OCI-LY3 (cell line): ENCODE results near the gene DLX3.

Experiments
- CTCF ChIP-seq: fragments of 200-600, 300-600 bp; sonication (generic); IDR thresholded peaks from 2 replicates; pipeline ENCODE4 v1.5.1; 2014; ENCODE audit warnings: antibody characterized with exemption, low read length, low read depth
- EZH2phosphoT487 ChIP-seq: fragments of 200-600 bp; shearing (Covaris generic); IDR thresholded peaks from 2 replicates; pipeline ENCODE4 v1.6.1; 2018; ENCODE audit warnings: antibody characterized with exemption, mixed run types, low read depth

DNA sequence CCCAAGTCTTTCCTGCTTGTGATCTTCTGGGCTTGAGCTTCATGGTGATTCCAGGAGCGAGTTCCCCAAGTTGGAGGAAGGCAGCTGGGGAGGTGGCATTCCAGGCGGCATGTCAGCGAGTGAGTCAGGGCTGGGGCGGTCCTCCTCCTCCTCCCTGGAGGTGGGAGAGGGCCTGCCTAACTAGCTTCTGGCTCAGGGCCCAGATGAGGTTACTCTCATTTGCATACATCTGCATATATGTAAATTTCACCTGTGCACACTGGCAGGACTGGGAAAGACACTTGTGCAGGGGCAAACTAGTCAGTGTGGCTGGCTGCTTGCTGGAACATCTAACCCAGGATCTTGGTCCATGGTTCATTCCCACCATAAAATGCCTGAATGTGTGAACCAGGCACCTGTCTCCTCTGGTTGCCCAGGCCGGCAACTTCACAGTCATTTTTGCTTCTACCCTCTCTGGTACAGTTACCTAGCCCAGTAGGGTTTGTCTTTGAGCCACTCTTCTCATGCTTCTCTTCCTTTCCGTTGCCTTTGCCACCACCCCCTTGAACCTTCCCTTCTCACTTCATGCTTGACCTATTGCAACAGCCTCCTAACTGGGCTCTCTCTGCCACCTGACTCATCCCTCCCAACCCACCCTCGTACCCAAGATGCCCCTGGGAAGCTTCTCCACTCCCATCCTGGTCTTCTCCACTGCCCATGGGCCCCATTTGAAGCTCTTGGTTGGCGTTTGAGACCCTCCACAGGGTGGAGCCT lies 35.7 kb downstream of the DLX3 start:
- no peak for TF ChIP-seq CTCF
- TF ChIP-seq EZH2phosphoT487: no peak
